Parathyroid adenoma (tissue), 2 donors: ENCODE measurements around the gene SETD4.

Experiments used
- H2AFZ ChIP-seq: fragments of 300-600 bp; sonication (generic); one replicate; pipeline ENCODE4 v1.7.0; 2017; ENCODE audit warnings: antibody characterized with exemption, mild to moderate bottlenecking
- H3K27ac ChIP-seq: fragments of 300-600 bp; sonication (generic); one replicate; pipeline ENCODE4 v1.7.0; 2017
- H3K27me3 ChIP-seq: fragments of 300-600 bp; sonication (generic); one replicate; pipeline ENCODE4 v1.7.0; 2017; ENCODE audit warnings: low read length; ENCODE audit not compliant: control insufficient read depth, insufficient read depth
- H3K36me3 ChIP-seq: fragments of 300-600 bp; sonication (generic); one replicate; pipeline ENCODE4 v1.7.0; 2017; ENCODE audit warnings: low read length; ENCODE audit not compliant: control insufficient read depth, insufficient read depth
- H3K4me1 ChIP-seq: fragments of 300-600 bp; sonication (generic); one replicate; pipeline ENCODE4 v1.7.0; 2017; ENCODE audit warnings: control low read depth
- H3K4me2 ChIP-seq: fragments of 300-600 bp; sonication (generic); one replicate; pipeline ENCODE4 v1.7.0; 2017; ENCODE audit warnings: low read length
- H3K4me3 ChIP-seq: fragments of 300-600 bp; sonication (generic); one replicate; pipeline ENCODE4 v1.7.0; 2017; ENCODE audit warnings: low read depth, low read length
- H3K79me2 ChIP-seq: fragments of 300-600 bp; sonication (generic); one replicate; pipeline ENCODE4 v1.7.0; 2017; ENCODE audit warnings: control low read depth
- H3K9ac ChIP-seq: fragments of 300-600 bp; sonication (generic); one replicate; pipeline ENCODE4 v1.7.0; 2017; ENCODE audit warnings: mild to moderate bottlenecking
- H3K9me3 ChIP-seq: fragments of 300-600 bp; sonication (generic); one replicate; pipeline ENCODE4 v1.7.0; 2017; ENCODE audit warnings: low read length; ENCODE audit not compliant: control insufficient read depth
- CTCF ChIP-seq: fragments of 300-600 bp; sonication (generic); IDR thresholded peaks from one replicate; pipeline ENCODE4 v1.7.0; 2017; ENCODE audit warnings: antibody characterized with exemption, mild to moderate bottlenecking
- donor health status: primary hyperparathyroidism.

The SETD4 gene

GRCh38 chr21:36063375-36064084, 3.2 kb upstream of the SETD4 start:
- no peak overlapping the region for H3K4me3 ChIP-seq
- H3K9me3 ChIP-seq: no peaks in the 10 kb centered on the region
- H3K27ac ChIP-seq: no peak overlapping the region
- no peaks in the 10 kb centered on the region for H3K27me3 ChIP-seq
- H3K79me2 ChIP-seq: no peaks in the 10 kb centered on the region
- no peak overlapping the region for H3K9ac ChIP-seq
- no peak for TF ChIP-seq CTCF
- no peaks in the 10 kb centered on the region for H3K36me3 ChIP-seq
- H3K4me2 ChIP-seq: no peak overlapping the region
- no peaks in the 10 kb centered on the region for H3K4me1 ChIP-seq
- no peak overlapping the region for H2AFZ ChIP-seq

GRCh38 chr21:36061445-36061844, 1.1 kb upstream of the SETD4 start:
- peak overlapping the region; percentile 89 for H2AFZ ChIP-seq
- H3K27me3 ChIP-seq: no peaks in the 10 kb centered on the region
- H3K79me2 ChIP-seq: no peaks in the 10 kb centered on the region
- H3K36me3 ChIP-seq: no peaks in the 10 kb centered on the region
- no peak overlapping the region for H3K9ac ChIP-seq
- H3K4me3 ChIP-seq: no peak overlapping the region
- H3K9me3 ChIP-seq: no peaks in the 10 kb centered on the region
- TF ChIP-seq CTCF: no peak
- no peak overlapping the region for H3K27ac ChIP-seq
- no peaks in the 10 kb centered on the region for H3K4me1 ChIP-seq
- H3K4me2 ChIP-seq: no peak overlapping the region

- Histone ChIP-seq H3K27me3 (no peaks in the 10 kb centered on the region), H2AFZ (peak overlapping the region; percentile 89), H3K27ac (peak overlapping the region; percentile 85), H3K4me2 (peak overlapping the region; percentile 94), H3K9ac (peak overlapping the region; percentile 29), H3K4me1 (no peaks in the 10 kb centered on the region), H3K4me3 (peak overlapping the region; percentile 100), H3K9me3 (no peaks in the 10 kb centered on the region), H3K79me2 (no peaks in the 10 kb centered on the region), H3K36me3 (no peaks in the 10 kb centered on the region)
- no peak for TF ChIP-seq CTCF
Observed at GRCh38 chr21:36059823-36060158, 535 bp downstream of the SETD4 start.

GRCh38 chr21:36055551-36055950, 4.8 kb downstream of the SETD4 start:
- H3K4me3 ChIP-seq: no peak overlapping the region
- H3K27me3 ChIP-seq: no peaks in the 10 kb centered on the region
- no peak overlapping the region for H3K4me2 ChIP-seq
- no peaks in the 10 kb centered on the region for H3K36me3 ChIP-seq
- H3K79me2 ChIP-seq: no peaks in the 10 kb centered on the region
- no peaks in the 10 kb centered on the region for H3K4me1 ChIP-seq
- no peak overlapping the region for H3K27ac ChIP-seq
- H3K9ac ChIP-seq: no peak overlapping the region
- no peak for TF ChIP-seq CTCF
- no peaks in the 10 kb centered on the region for H3K9me3 ChIP-seq
- H2AFZ ChIP-seq: no peak overlapping the region

- Histone ChIP-seq H3K79me2 (no peaks in the 10 kb centered on the region), H3K4me1 (no peaks in the 10 kb centered on the region), H3K9me3 (no peaks in the 10 kb centered on the region), H3K27ac (no peak overlapping the region), H3K27me3 (no peaks in the 10 kb centered on the region), H3K4me3 (no peak overlapping the region), H2AFZ (no peak overlapping the region), H3K9ac (no peak overlapping the region), H3K4me2 (no peak overlapping the region), H3K36me3 (no peaks in the 10 kb centered on the region)
- no peak for TF ChIP-seq CTCF
Observed at GRCh38 chr21:36053715-36054062, 6.6 kb downstream of the SETD4 start.
